ENCODE measurements around the gene ZNF292. TPM values are rescaled to one million over a fixed set of nuclear protein-coding genes. Genes with fewer than 3 reads are reported as not detected.
"Not testable (repeated sequence)": the region's sequence is repeated elsewhere in the genome, so short reads cannot be mapped to it uniquely, and the experiment has no call there.

The ZNF292 gene
- total RNA-seq (2014; rRNA removed; shearing (Covaris generic)): 10.0 and 11.1 TPM in 2 replicates

- DNase-seq (ENCODE audit: low read depth): peak; percentile 96
Measured at GRCh38 chr6:87154993-87155841, at the start of gene ZNF292. Gene ZNF292 (plus strand): TSS chr6:87155565. CDS start chr6:87155592, 27 bp downstream.

- DNase-seq (ENCODE audit: low read depth): peak; percentile 60
Measured at GRCh38 chr6:87105823-87106222, 49.5 kb upstream of the ZNF292 start.

GRCh38 chr6:87110636-87111035 lies 44.7 kb upstream of the ZNF292 start:
- DNase-seq (ENCODE audit: low read depth): no peak

GRCh38 chr6:87115402-87116135 lies 39.8 kb upstream of the ZNF292 start:
- no peak for DNase-seq (ENCODE audit: low read depth)

GRCh38 chr6:87116922-87117321 lies 38.4 kb upstream of the ZNF292 start:
- DNase-seq (ENCODE audit: low read depth): no peak

- peak; percentile 59 for DNase-seq (ENCODE audit: low read depth)
Measured at GRCh38 chr6:87118054-87118453, 37.3 kb upstream of the ZNF292 start.

- DNase-seq (ENCODE audit: low read depth): no peak
Measured at GRCh38 chr6:87122477-87122876, 32.9 kb upstream of the ZNF292 start.

GRCh38 chr6:87124074-87124473 lies 31.3 kb upstream of the ZNF292 start:
- no peak for DNase-seq (ENCODE audit: low read depth)

- DNase-seq (ENCODE audit: low read depth): no peak
Measured at GRCh38 chr6:87126501-87126900, 28.9 kb upstream of the ZNF292 start.

GRCh38 chr6:87127737-87128136 lies 27.6 kb upstream of the ZNF292 start:
- DNase-seq (ENCODE audit: low read depth): no peak

- no peak for DNase-seq (ENCODE audit: low read depth)
Measured at GRCh38 chr6:87136963-87137362, 18.4 kb upstream of the ZNF292 start.

- DNase-seq (ENCODE audit: low read depth): peak; percentile 42
Measured at GRCh38 chr6:87139236-87139635, 16.1 kb upstream of the ZNF292 start.

GRCh38 chr6:87139927-87140326 lies 15.4 kb upstream of the ZNF292 start:
- not testable (repeated sequence) for DNase-seq (ENCODE audit: low read depth)

GRCh38 chr6:87146363-87146762 lies 9.0 kb upstream of the ZNF292 start:
- no peak for DNase-seq (ENCODE audit: low read depth)

GRCh38 chr6:87150406-87150805 lies 5.0 kb upstream of the ZNF292 start:
- no peak for DNase-seq (ENCODE audit: low read depth)

GRCh38 chr6:87151471-87151780 lies 3.9 kb upstream of the ZNF292 start:
- no peak for DNase-seq (ENCODE audit: low read depth)

- peak; percentile 45 for DNase-seq (ENCODE audit: low read depth)
Measured at GRCh38 chr6:87151781-87152525, 3.4 kb upstream of the ZNF292 start.

GRCh38 chr6:87152526-87152955 lies 2.8 kb upstream of the ZNF292 start:
- peak; percentile 12 for DNase-seq (ENCODE audit: low read depth)

GRCh38 chr6:87154641-87154992 lies 748 bp upstream of the ZNF292 start:
- DNase-seq (ENCODE audit: low read depth): no peak

GRCh38 chr6:87155842-87156815 lies 764 bp downstream of the ZNF292 start:
- peak; percentile 60 for DNase-seq (ENCODE audit: low read depth)

GRCh38 chr6:87157596-87157995 lies 2.2 kb downstream of the ZNF292 start:
- DNase-seq (ENCODE audit: low read depth): not testable (repeated sequence)

Measured in M059J (cell line).